GM21723 (cell line): Measurements from ENCODE around the gene DYNLL2.
"Not testable (repeated sequence)": the region's sequence is repeated elsewhere in the genome, so short reads cannot be mapped to it uniquely, and the experiment has no call there.

ENCODE experiments used
- ATAC-seq: cut with Tn5 transposase; IDR thresholded peaks from one replicate; pipeline ENCODE4 v1.9.1; 2021; ENCODE audit warnings: mild to moderate bottlenecking, moderate library complexity; ENCODE audit not compliant: unreplicated experiment

The DYNLL2 gene

GRCh38 chr17:58082870-58083490 is at the start of gene DYNLL2:
TSS of gene DYNLL2 (plus strand) at chr17:58083419. CDS start at chr17:58087091, 3,672 bp downstream.
- peak; percentile 70 for ATAC-seq

DNA sequence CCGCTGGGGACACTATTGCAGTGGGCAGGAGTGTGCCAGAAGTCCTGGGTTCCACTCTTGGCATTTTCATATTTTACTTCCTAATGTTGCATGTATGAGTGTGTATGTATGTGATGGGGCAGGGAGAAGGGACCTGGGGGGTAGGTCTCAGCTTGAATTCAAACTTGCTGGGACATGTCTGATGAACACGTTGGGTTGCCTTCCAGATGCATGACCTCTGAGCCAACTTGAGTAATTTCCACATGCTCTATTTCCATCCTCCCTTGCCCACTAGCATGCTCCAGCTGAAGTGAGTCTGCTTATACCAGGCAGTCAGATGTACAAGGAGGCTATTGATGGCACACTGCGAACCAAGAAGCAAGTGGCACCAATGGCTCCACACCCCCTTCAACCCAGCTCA is 43.2 kb upstream of the DYNLL2 start:
- ATAC-seq = no peak

DNA sequence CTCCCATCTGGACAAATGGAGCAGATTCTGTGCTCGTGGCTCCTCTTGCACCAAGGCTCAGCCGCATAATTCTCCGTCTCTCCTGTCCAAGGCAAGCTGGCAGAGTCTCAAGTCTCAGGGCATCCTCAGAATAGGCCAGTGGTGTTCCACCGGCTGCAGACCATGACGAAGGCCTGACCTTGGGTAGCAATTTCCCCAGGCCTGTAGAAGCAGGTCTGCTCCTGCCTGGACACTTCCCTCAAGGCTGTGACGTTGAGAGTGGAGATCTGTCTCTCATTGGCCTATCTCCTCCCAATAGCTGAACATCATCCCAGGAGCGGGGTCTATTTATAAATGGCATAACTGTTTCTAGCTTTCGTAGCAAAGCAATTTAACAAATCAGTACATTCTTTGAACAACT is 42.8 kb upstream of the DYNLL2 start:
- ATAC-seq = no peak

DNA sequence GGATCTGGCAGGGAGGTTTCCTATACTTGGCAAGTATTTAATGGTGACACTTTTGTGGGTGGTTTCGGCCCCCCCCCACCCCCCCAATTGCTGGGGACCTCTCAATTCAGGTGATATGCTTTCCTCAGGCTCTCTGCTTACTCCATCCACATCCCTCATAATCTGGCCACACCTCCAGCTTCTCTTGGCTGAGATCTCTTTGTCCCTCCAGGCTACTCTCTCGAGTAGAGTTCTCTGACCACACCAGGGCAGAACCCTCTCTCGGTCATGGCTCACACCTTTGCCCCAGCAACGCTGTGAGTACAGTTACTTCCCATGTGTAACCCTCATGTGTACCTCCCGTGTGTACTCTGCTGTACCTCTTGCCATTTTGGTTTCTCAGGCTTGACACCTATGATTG is 42.1 kb upstream of the DYNLL2 start:
- no peak for ATAC-seq

DNA sequence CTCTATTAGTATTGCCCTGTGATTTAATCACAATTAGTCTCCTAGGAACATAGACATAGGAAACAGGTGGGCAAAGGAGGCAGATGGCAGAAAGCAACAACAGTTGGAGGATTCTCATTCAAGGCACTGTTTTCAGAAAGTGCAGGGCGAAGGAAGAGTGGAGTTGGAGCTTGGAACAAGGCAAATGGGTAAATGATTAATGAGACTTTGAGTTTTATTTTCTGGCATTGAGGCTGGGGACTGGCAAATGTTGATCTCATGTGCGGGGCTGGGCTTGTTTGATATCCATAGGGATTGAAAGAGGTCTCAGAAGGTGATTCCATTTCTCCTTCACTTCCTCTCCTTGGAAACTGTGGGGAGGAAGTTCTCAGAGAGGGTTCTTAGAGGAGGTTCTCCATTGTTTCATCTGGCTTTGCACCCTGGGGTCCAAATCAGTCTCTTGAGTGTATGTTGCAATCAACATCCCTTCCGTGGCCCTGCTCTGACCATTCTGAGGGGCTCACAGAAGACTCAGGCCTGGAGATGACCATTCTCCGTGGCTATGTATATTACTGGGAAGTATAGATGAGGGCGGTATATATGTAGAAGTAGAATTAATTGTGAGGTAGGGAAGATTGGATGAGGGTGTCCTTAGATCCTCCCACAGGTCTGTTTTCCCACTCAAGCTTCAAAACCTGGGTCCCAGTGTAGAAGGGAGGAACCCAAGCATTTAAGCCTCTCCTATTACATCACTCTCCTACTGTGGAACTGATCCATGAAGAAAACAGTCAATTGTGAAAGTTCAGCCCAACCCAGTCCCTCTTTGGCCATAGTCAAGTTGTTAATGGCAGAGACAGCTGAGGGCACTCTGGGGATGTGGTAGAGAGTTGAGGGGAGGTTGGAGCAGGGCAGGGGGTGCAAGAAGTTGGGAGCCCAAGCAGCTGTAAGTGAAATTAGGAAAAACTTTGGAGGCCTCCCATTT is 39.7 kb upstream of the DYNLL2 start:
- ATAC-seq = no peak

GRCh38 chr17:58044256-58044655 is 39.0 kb upstream of the DYNLL2 start:
- not testable (repeated sequence) for ATAC-seq

GRCh38 chr17:58046239-58047094 is 36.8 kb upstream of the DYNLL2 start:
- no peak for ATAC-seq

DNA sequence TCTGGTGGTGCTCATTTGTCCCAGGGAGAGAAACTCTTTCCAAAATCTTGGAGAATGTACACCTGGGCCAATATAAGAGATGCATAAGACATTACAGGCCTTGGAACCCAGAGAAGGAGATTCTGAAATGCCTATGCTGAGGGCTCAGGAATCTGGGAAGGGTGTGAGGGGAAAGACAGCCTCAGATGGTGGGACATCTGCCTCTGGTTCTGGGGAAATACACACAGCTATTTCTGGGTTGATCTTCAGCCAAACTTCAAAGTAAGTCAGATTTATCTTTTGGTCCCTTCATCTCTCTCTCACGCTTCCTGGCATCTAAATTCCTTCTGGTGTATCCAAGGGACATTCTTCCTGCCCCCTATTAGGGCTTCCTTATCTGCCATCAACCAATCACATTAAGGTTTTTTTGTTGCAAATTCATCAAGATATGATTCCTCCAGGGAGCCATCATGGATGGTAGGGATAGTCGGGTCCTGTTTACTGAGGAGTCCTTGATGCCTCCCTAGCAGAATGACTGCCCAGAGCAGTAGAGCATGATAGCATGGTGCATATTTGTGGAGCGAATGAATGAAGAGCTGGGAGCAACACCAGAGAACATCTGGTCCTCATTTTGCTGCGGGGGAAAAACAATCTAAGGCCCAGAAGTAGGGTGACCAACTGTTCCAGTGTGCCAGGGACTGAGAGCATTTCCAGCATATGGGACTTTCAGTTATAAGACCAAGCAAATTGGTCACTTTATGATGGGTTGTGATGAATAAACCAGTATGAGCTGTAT is 35.7 kb upstream of the DYNLL2 start:
- no peak for ATAC-seq

- no peak for ATAC-seq
Observed at GRCh38 chr17:58049533-58049932, 33.7 kb upstream of the DYNLL2 start.

GRCh38 chr17:58050966-58051365 is 32.3 kb upstream of the DYNLL2 start:
- ATAC-seq = no peak

GRCh38 chr17:58051468-58051867 is 31.8 kb upstream of the DYNLL2 start:
- no peak for ATAC-seq

DNA sequence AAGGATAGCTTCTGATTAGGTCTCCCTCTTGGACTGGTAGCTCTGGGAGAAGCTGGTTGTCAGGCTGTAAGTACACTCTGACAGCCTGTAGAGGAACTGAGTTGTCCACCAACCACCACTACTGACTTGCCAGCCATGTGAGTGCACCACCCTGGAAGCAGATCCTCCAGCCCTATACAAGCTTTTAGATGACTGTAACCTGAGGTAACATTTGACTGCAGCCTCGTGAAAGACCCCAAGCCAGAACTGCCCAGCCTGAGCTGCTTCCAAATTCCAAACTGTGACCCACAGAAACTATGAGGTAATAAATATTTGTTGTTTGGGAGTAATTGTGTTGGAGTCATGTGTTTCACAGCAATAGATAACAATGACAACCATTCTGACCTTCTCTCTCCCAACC is 30.8 kb upstream of the DYNLL2 start:
- ATAC-seq = no peak

GRCh38 chr17:58052945-58053715 is 30.1 kb upstream of the DYNLL2 start:
- no peak for ATAC-seq

DNA sequence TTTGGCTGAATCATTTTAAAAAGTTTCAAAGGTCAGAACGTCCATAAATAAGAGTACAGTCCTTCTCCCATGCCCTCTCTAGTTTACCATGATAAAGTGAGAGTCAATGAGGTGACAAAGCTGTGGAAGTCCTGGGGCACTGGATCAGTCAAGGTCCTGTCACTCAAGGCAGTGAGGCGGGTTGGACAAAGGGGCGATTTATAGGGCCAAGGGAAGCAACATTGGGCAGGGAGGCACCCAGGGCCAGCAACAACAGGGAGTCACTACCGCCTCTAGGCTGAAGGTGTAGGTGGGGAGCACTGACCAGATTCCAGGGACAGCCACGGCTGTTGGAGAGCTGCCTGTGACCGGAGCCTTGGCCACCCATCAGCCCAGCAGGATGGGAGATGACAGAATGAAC is 28.6 kb upstream of the DYNLL2 start:
- ATAC-seq = no peak

GRCh38 chr17:58056476-58056875 is 26.7 kb upstream of the DYNLL2 start:
- no peak for ATAC-seq

- no peak for ATAC-seq
Observed at GRCh38 chr17:58059141-58059540, 24.1 kb upstream of the DYNLL2 start.

DNA sequence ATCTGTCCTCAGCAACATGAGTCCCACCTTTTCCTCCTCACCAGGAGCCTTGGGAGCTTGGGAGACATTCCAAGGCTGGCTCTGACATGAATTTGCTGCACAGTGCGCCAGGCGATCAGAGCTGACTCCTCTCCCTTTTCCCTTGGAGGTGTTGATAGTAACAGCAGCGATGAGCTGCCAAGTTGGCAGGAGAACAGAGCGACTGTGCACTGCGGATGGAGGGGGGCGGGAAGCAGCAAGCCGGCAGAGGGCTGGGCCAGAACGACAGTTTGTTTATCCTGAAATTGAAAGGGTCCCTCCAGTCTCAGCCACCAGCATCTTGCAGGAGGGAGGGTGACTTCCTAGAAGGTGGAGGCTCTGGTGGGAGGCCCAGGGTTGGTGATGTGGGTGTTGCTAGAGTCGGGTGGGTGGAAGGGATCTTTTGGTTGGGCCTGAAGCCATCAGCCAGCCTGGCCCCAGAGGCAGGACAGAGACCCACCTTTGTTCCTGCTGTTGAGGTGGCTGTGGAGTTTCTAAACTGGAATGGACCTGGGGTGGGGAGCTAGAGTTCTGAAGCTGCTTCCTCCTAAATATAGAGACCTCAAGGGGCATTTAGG is 22.5 kb upstream of the DYNLL2 start:
- no peak for ATAC-seq

DNA sequence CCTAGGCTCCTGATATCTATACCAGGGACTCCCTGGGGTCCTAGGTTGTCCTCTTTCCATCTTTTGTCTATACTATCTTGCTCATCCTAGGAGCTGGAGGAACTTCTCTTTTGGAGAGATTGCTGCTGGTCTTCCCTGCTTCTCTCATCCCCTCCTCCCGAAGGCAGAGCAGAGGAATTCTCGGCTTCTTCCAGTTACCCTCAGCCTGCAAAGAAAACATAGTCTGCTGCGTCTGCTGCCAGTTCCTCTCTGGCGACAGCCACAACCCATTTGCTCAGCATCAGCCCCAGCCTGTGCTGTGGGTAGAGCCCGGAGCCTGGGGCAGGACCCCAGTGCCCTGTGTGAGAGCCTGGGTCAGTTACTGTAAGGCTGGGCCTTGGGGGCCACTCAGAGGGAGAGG is 21.5 kb upstream of the DYNLL2 start:
- no peak for ATAC-seq

GRCh38 chr17:58065238-58065637 is 18.0 kb upstream of the DYNLL2 start:
- no peak for ATAC-seq
